Prostate gland (tissue), 2 donors: ENCODE measurements around the gene TTLL6. TPM values are rescaled to one million over a fixed set of nuclear protein-coding genes. Genes with fewer than 3 reads are reported as not detected.

Source experiments
- DNase-seq: peaks from one replicate; pipeline ENCODE4 v3.0.0-alpha.2; 2019; ENCODE audit warnings: low spot score
- H3K27ac ChIP-seq, 2 donors: fragments of 200-600 bp; sonication (generic); 2 replicates each; pipeline ENCODE4 v1.5.1; 2017 to 2019
- H3K27me3 ChIP-seq: fragments of 200-600 bp; sonication (generic); replicated peaks from 2 replicates; pipeline ENCODE4 v1.5.1; 2019; ENCODE audit not compliant: insufficient read depth
- H3K36me3 ChIP-seq, 2 donors: fragments of 200-600 bp; sonication (generic); 1 replicate in 1 of 2; 2 replicates in 1 of 2; pipeline versions ENCODE4 v1.5.1 to v1.8.1; 2017 to 2019
- H3K4me1 ChIP-seq: fragments of 200-600 bp; sonication (generic); replicated peaks from 2 replicates; pipeline ENCODE4 v1.5.1; 2019
- H3K4me3 ChIP-seq, 2 donors: fragments of 200-600 bp; sonication (generic); 2 replicates each; pipeline ENCODE4 v1.5.1; 2017 to 2019
- H3K9me3 ChIP-seq: fragments of 200-600 bp; sonication (generic); 2 replicates; pipeline ENCODE4 v1.5.1; 2017
- POLR2A ChIP-seq: fragments of 450-650 bp; IDR thresholded peaks from one replicate; pipeline ENCODE4 v1.6.1; 2016; ENCODE audit warnings: antibody characterized with exemption, mild to moderate bottlenecking
- POLR2AphosphoS5 ChIP-seq: sonication (generic); formaldehyde crosslinking; IDR thresholded peaks from one replicate; pipeline ENCODE4 v1.6.1; 2017; ENCODE audit warnings: antibody characterized with exemption
- WGBS: methylation state at CpG from one replicate; pipeline ENCODE4 v1.1.5; 2018; 5-methylcytosine and 5-hydroxymethylcytosine counted together
- intact Hi-C: fragments of 100-400 bp; cut with DNase I; formaldehyde crosslinking; loops from one replicate; pipeline ENCODE4 v1.14.2; 2022
- total RNA-seq, 2 donors: library from RNA; depleted of rRNA; stranded (reverse); fragments of >200 nt; gene quantifications; one replicate each; pipeline ENCODE4 v1.1.0, GENCODE V29; 2016
- TF ChIP-seq, protein P1 (sequence below), 4 experiments: fragments of 200-600 bp in 2 of 4; fragments of 450-650 bp in 2 of 4; sonication (generic) in 2 of 4; IDR thresholded peaks; 1 replicate in 3 of 4; 2 replicates in 1 of 4; pipeline ENCODE4 v1.5.1; 2016 to 2019; ENCODE audit warnings: antibody characterized with exemption in 4 of 4, mild to moderate bottlenecking in 2 of 4, moderate library complexity in 2 of 4

TTLL6 gene
- total RNA-seq, 2 donors from 2014 or later: 0.23 to 4.0 TPM

DNA sequence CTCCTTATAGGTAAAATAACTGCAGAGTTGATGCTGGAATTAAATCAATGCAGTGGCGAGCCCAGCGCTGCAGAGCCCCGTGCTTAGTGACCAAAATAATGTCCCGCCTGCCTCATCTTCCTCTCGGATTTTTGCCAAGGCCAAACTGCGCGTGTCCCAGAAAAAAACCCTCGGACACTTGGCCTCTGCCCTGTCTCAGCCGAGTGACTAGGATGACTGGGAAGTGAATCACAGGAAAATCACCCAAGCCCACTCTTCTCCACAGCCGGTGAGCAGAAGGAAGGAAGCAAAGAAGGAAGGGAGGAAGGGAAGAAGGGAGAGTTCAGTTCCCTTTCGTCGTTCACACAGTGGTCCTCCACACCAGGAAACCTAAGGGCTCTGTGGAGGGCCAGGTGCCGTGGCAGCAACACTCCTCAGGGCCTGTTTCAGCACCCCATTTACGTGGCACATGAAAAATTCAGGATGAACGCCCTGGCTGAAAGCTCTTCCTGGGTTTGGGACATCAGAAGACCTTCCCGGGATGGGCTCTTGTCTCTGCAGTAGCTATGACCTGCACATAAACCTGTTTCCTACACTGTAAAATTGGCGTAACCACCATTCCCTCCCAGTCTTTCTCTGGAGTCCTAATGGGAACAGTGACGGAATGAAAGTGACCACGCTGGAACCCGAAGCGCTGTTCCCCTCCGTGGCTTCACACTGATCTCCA, 63.1 kb downstream of the TTLL6 start:
- TF ChIP-seq POLR2A (no peak), POLR2AphosphoS5 (no peak)
- TF ChIP-seq, protein P1, sequence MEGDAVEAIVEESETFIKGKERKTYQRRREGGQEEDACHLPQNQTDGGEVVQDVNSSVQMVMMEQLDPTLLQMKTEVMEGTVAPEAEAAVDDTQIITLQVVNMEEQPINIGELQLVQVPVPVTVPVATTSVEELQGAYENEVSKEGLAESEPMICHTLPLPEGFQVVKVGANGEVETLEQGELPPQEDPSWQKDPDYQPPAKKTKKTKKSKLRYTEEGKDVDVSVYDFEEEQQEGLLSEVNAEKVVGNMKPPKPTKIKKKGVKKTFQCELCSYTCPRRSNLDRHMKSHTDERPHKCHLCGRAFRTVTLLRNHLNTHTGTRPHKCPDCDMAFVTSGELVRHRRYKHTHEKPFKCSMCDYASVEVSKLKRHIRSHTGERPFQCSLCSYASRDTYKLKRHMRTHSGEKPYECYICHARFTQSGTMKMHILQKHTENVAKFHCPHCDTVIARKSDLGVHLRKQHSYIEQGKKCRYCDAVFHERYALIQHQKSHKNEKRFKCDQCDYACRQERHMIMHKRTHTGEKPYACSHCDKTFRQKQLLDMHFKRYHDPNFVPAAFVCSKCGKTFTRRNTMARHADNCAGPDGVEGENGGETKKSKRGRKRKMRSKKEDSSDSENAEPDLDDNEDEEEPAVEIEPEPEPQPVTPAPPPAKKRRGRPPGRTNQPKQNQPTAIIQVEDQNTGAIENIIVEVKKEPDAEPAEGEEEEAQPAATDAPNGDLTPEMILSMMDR (IDR thresholded peaks at IDR 0.05): no peak
- intact Hi-C loops: no loop called here
- no peak for DNase-seq
- H3K4me3 ChIP-seq: no peak overlapping the region
- no peaks in the 10 kb centered on the region for H3K9me3 ChIP-seq
- H3K36me3 ChIP-seq: no peaks in the 10 kb centered on the region
- H3K27me3 ChIP-seq: no peaks in the 10 kb centered on the region
- peak overlapping the region in 1 of 2 donors; percentile 97 for H3K27ac ChIP-seq
- H3K4me1 ChIP-seq: peaks cover 32% of the 10 kb centered on the region
- 42% methylated on average over 22 of the region's 22 CpGs for WGBS

DNA sequence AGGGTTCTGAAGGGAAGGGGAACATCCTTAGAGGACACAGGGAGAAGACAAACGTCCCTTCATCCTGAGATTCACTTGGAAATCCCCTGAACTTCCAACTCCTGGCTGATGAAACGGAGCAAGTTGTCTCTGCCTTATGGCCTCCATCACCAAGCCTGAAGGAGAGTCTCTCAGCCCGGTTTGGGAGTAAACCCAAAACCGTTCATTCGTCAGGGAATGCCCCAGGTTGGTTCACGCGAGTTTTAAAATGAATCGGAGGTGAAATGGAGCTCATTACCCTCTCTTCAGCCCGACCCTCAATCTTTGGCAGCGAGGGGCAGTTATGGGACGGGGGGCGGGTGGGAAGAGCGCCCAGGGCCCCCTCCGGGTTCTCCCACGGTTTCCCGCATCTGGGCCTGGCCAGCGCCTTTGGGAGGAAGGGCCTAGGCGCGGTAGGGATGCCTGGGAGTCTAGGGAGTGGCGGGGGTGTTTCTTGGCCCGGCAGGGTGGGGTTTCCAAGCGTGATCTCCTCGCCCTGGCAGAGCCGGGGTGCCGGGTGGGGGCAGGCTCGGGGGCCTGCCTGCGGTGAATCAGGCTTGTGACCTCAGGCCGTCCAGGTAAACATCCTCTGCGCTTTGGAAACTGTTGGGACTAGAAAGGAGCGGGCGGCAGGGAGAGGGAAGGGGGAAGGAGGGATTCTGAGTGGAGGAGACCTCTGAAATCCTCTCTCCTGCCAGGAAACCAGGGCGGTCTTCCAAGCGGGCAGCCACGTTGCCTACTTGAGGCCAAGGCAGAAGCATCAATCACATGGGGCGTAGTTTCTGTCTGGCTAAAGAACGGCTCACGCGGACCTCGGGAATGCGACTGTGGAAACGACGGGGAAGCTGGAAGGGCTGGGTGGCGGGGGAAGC, 64.4 kb downstream of the TTLL6 start:
- H3K9me3 ChIP-seq: no peaks in the 10 kb centered on the region
- TF ChIP-seq POLR2AphosphoS5: peak; percentile 66
- peak; percentile 47 for TF ChIP-seq POLR2A
- TF ChIP-seq, protein P1 (IDR thresholded peaks at IDR 0.05): no peak
- no peaks in the 10 kb centered on the region for H3K27me3 ChIP-seq
- DNase-seq: peak; percentile 76
- no peak overlapping the region for H3K4me3 ChIP-seq
- H3K36me3 ChIP-seq: no peaks in the 10 kb centered on the region
- H3K27ac ChIP-seq: peak overlapping the region; percentile 69 to 97
- WGBS: 9% methylated on average over 34 of the region's 43 CpGs
- intact Hi-C loops: no loop called here
- peaks cover 26% of the 10 kb centered on the region for H3K4me1 ChIP-seq

DNA sequence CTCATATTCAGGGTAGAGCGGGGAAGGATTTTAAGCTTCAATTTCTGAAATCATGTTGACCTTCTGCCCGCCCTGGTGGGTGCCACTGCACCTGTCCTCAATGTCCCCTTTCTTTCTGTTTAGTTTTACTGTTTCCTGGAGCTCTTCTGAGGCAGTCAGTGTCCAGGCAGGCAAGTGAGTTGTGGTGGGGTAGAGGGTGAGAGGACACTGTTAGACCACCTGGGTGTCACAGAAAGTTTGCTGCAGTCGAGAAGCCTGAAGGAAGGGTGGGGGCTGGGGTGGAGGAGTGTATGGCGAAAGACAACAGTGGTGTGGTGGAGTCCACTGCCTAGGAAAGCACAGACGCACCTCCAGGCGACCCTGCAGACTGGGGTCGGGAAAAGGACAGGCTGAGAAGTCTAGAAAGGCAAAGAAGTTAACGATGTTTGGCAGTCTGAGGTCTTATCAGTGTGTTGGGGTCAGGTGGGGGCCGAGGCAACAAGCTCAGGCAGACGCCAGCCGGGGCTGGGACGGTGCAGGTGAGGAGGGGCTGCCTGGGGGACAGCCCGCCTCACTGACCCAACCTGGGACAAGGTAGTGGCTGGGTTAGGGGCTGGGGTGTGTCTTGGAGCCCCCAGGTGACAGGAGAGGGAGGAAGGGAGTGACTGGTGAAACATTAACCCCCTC, 65.2 kb downstream of the TTLL6 start:
- Histone ChIP-seq H3K9me3 (no peaks in the 10 kb centered on the region), H3K27me3 (no peaks in the 10 kb centered on the region), H3K4me1 (peaks cover 21% of the 10 kb centered on the region), H3K27ac (peak overlapping the region; percentile 69 to 97), H3K36me3 (no peaks in the 10 kb centered on the region), H3K4me3 (no peak overlapping the region)
- WGBS: 12% methylated on average over 13 of the region's 13 CpGs
- TF ChIP-seq POLR2AphosphoS5: no peak
- DNase-seq: no peak
- intact Hi-C loops: no loop called here

DNA sequence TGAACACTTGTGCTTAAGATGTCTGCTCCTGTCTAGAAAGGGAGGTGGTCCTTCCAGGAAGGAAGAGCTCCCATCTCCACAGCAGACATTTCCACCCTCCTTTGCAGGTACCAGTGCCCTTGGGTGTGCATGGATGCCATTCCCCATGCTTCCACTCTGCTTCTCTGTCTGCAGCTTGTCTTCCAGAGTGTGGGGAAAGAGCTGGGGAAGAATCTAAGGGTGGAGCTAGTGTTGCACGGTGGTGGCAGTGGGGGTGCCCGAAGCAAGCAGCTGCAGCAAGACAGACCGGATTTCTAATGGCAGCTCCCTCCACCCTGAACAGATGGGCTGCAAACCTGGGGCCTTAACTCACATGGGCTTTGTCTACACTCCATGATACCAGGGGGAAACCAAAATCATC, 65.9 kb downstream of the TTLL6 start:
- WGBS: 2% methylated on average over 3 of the region's 3 CpGs
- no peaks in the 10 kb centered on the region for H3K27me3 ChIP-seq
- peak overlapping the region; percentile 69 to 97 for H3K27ac ChIP-seq
- intact Hi-C loops: no loop called here
- DNase-seq: no peak
- TF ChIP-seq POLR2A (peak; percentile 45), POLR2AphosphoS5 (peak; percentile 69)
- TF ChIP-seq, protein P1 (IDR thresholded peaks at IDR 0.05): no peak
- H3K4me3 ChIP-seq: no peak overlapping the region
- no peaks in the 10 kb centered on the region for H3K36me3 ChIP-seq
- H3K9me3 ChIP-seq: no peaks in the 10 kb centered on the region
- H3K4me1 ChIP-seq: peaks cover 21% of the 10 kb centered on the region
